Endothelial cell of umbilical vein (primary cell): Measurements from ENCODE around the gene KLHDC4. TPM values are rescaled to one million over a fixed set of nuclear protein-coding genes. Genes with fewer than 3 reads are reported as not detected.

Experiments used
- BruUV-seq: library from RNA; stranded (reverse); fragments of 400-500 nt; replicated peaks from 2 replicates; lab custom pipeline; 2021; lab: Mats Ljungman, UMichigan
- CTCF ChIA-PET: fragments of 300-600, 350-600 bp; sonication (Branson Sonifier 250); formaldehyde crosslinking; loops from one replicate; lab custom pipeline; 2021; ENCODE audit warnings: antibody characterized with exemption, inconsistent platforms; lab: Charles Lee
- POLR2A ChIA-PET: fragments of 300-600, 350-600 bp; sonication (Branson Sonifier 250); formaldehyde crosslinking; loops from one replicate; lab custom pipeline; 2021; ENCODE audit warnings: antibody characterized with exemption, inconsistent platforms; lab: Charles Lee
- DNase-seq: peaks from one replicate; pipeline ENCODE4 v3.0.0-alpha.2; 2011; ENCODE audit warnings: low read depth, low spot score
- FAIRE-seq: peaks from 2 replicates; lab custom pipeline; 2011; peaks lifted over from hg19 to GRCh38; lab: Jason Lieb, UNC
- H2AFZ ChIP-seq: 2 replicates; pipeline ENCODE4 v1.6.0; 2012; ENCODE audit warnings: low read depth, low read length, control low read depth, inconsistent platforms
- H3K27ac ChIP-seq: 2 replicates; pipeline ENCODE4 v1.5.1; 2011; ENCODE audit warnings: low read depth, mild to moderate bottlenecking, control low read depth, low read length, moderate library complexity; ENCODE audit not compliant: insufficient read depth
- H3K27me3 ChIP-seq, 2 experiments: 2 replicates each; pipeline versions ENCODE4 v1.6.0 to v1.6.1; 2011; ENCODE audit warnings: low read length in 2 of 2, mixed read lengths in 1 of 2; ENCODE audit not compliant: control insufficient read depth in 2 of 2, insufficient read depth in 2 of 2
- H3K36me3 ChIP-seq, 2 experiments: 2 replicates in 1 of 2; 3 replicates in 1 of 2; pipeline ENCODE4 v1.5.1; 2011; ENCODE audit warnings: low read length in 2 of 2, mild to moderate bottlenecking in 1 of 2, moderate library complexity in 1 of 2; ENCODE audit not compliant: control insufficient read depth in 2 of 2, insufficient read depth in 2 of 2; ENCODE audit errors: extremely low read depth in 1 of 2
- H3K4me1 ChIP-seq: 3 replicates; pipeline ENCODE4 v1.5.1; 2011; ENCODE audit warnings: mild to moderate bottlenecking, low read length; ENCODE audit not compliant: control insufficient read depth, insufficient read depth; ENCODE audit errors: extremely low read depth
- H3K4me2 ChIP-seq: 2 replicates; pipeline ENCODE4 v1.6.1; 2011; ENCODE audit warnings: low read length, control low read depth, mixed read lengths; ENCODE audit not compliant: insufficient read depth
- H3K4me3 ChIP-seq, 3 experiments: fragments of 200-600 bp in 1 of 3; sonication (generic), shearing (Covaris generic) in 1 of 3; replicated peaks in 1 of 3; 2 replicates each; pipeline ENCODE4 v1.5.1; 2011 to 2016; ENCODE audit warnings: control low read depth in 3 of 3, low read length in 3 of 3, mild to moderate bottlenecking in 2 of 3, inconsistent platforms in 1 of 3, low read depth in 1 of 3, moderate library complexity in 1 of 3; ENCODE audit not compliant: insufficient read depth in 1 of 3
- H3K79me2 ChIP-seq: 2 replicates; pipeline ENCODE4 v1.6.0; 2012; ENCODE audit warnings: low read length, inconsistent platforms; ENCODE audit not compliant: control insufficient read depth, insufficient read depth
- H3K9ac ChIP-seq: replicated peaks from 2 replicates; pipeline ENCODE3; 2011; ENCODE audit warnings: low read length, control low read depth; ENCODE audit not compliant: insufficient read depth; ENCODE audit errors: extremely low read depth
- H3K9me1 ChIP-seq: replicated peaks from 3 replicates; pipeline ENCODE4 v1.6.0; 2011; ENCODE audit warnings: mild to moderate bottlenecking, low read length; ENCODE audit not compliant: control insufficient read depth, insufficient read depth; ENCODE audit errors: extremely low read depth
- H3K9me3 ChIP-seq: replicated peaks from 2 replicates; pipeline ENCODE4 v1.5.1; 2012; ENCODE audit warnings: low read length, inconsistent platforms; ENCODE audit not compliant: control insufficient read depth, insufficient read depth
- H4K20me1 ChIP-seq: replicated peaks from 2 replicates; pipeline ENCODE3; 2011; ENCODE audit warnings: mild to moderate bottlenecking, low read length; ENCODE audit not compliant: control insufficient read depth, insufficient read depth; ENCODE audit errors: extremely low read depth
- CTCF ChIP-seq, 2 donors: IDR thresholded peaks; 1 replicate in 1 of 2; 2 replicates in 1 of 2; pipeline ENCODE4 v1.5.1; 2011; ENCODE audit warnings: low read length in 2 of 2, mild to moderate bottlenecking in 2 of 2, moderate library complexity in 2 of 2, control low read depth in 1 of 2, inconsistent platforms in 1 of 2, low read depth in 1 of 2; ENCODE audit not compliant: insufficient read depth in 1 of 2; ENCODE audit errors: extremely low read depth in 1 of 2
- EZH2 ChIP-seq: IDR thresholded peaks from 2 replicates; pipeline ENCODE4 v1.6.1; 2012; ENCODE audit warnings: borderline replicate concordance, low read depth, mild to moderate bottlenecking, moderate library complexity, low read length, inconsistent platforms; ENCODE audit not compliant: severe bottlenecking
- FOS ChIP-seq: IDR thresholded peaks from 2 replicates; pipeline ENCODE4 v1.6.1; 2011; ENCODE audit warnings: mild to moderate bottlenecking, low read length, moderate library complexity, borderline replicate concordance; ENCODE audit not compliant: insufficient read depth
- GATA2 ChIP-seq: IDR thresholded peaks from 2 replicates; pipeline ENCODE4 v1.7.0; 2011; ENCODE audit warnings: low read depth, mild to moderate bottlenecking, moderate library complexity, mixed read lengths, low read length; ENCODE audit not compliant: insufficient read length, insufficient read depth
- JUN ChIP-seq: IDR thresholded peaks from 2 replicates; pipeline ENCODE4 v1.6.1; 2011; ENCODE audit warnings: borderline replicate concordance, low read depth; ENCODE audit not compliant: insufficient read length, insufficient read depth
- MAX ChIP-seq: IDR thresholded peaks from 2 replicates; pipeline ENCODE4 v1.6.1; 2011; ENCODE audit not compliant: insufficient read depth, insufficient read length
- dilution Hi-C: fragments of 300-500 bp; cut with MboI; formaldehyde crosslinking; loops from one replicate; pipeline ENCODE4 v1.15.0; 2019; ENCODE audit warnings: low sequenced_read_pairs; ENCODE audit not compliant: extremely low pct_ligation_motif_present
- intact Hi-C: fragments of 100-400 bp; cut with micrococcal nuclease; formaldehyde crosslinking; loops from one replicate; pipeline ENCODE4 v1.10.0; 2022
- polyA plus RNA-seq, 4 experiments: library from polyadenylated mRNA; depleted of rRNA in 3 of 4; stranded (reverse) in 3 of 4; unstranded in 1 of 4; fragments of >200 nt; gene quantifications; 2 replicates each; pipeline versions ENCODE4 v1.2.1 to v1.2.3, GENCODE V29; 2011 to 2012; ENCODE audit warnings: missing spikeins in 1 of 4
- total RNA-seq: library from RNA; stranded (reverse); gene quantifications from 2 replicates; pipeline ENCODE4 v1.2.3, GENCODE V29; 2021

KLHDC4 gene
- total and polyA plus RNA-seq, 2 donors (not counting 3 experiments of a cell fraction or from before 2014, with no cell fraction given), result 24.7 to 46.2 TPM

DNA sequence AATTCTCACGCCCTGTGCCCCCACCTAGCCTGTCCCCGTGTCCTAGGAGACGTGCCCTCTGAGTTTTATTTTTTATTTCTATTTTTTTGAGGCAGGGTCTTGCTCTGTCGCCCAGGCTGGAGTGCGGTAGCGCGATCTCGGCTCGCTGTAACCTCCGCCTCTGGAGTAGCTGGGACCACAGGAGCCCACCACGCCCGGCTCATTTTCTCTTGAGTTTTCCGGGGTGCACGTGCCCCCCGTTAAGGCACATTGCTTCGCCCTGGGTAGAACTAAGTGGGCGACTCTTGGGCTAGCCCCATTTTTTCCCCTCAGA, 655 bp upstream of the KLHDC4 start:
- no TSS peak for BruUV-seq

More for the DNA sequence above, 655 bp upstream of the KLHDC4 start:
- dilution Hi-C loops (no loop called here), intact Hi-C loops (loop anchor here (5.0 to 10.0 kb wide), 2 partner anchors 129 to 362 kb away; no protein-coding TSS in a partner anchor)
- TF ChIP-seq GATA2 (no peak), JUN (no peak), CTCF (IDR thresholded peaks at IDR 0.05; ENCODE audit: extremely low read depth in 1 of 2, insufficient read depth in 1 of 2, low read depth in 1 of 2, low read length in 2 of 2) (no peak), MAX (no peak), FOS (no peak), EZH2 (no peak)
- no peaks in the 10 kb centered on the region for H3K9me1 ChIP-seq
- H4K20me1 ChIP-seq, result no peaks in the 10 kb centered on the region
- POLR2A ChIA-PET, result interaction anchor here (1.0 to 1.1 kb wide), 3 partner anchors 13 to 102 kb away, joined by 3 to 5 read pairs (median 3); no protein-coding TSS in a partner anchor
- no peak for DNase-seq
- H2AFZ ChIP-seq, result peak overlapping the region; percentile 86
- no peaks in the 10 kb centered on the region for H3K9me3 ChIP-seq
- peak overlapping the region; percentile 92 for H3K9ac ChIP-seq
- peak overlapping the region; percentile 80 for H3K4me2 ChIP-seq
- no peaks in the 10 kb centered on the region for H3K27me3 ChIP-seq
- peaks cover 8% of the 10 kb centered on the region for H3K4me1 ChIP-seq
- CTCF ChIA-PET, result interaction anchor here (1.7 to 5.8 kb wide), 4 partner anchors 12 to 179 kb away, joined by 5 to 198 read pairs (median 34); partner anchors contain the start of gene SLC7A5
- FAIRE-seq, result no peak
- H3K36me3 ChIP-seq, result peaks cover 3 to 7% of the 10 kb centered on the region in 2 experiments
- peak overlapping the region; percentile 92 for H3K27ac ChIP-seq
- peaks cover 31% of the 10 kb centered on the region for H3K79me2 ChIP-seq
- peak overlapping the region; percentile 55 to 82 (median 78) for H3K4me3 ChIP-seq
